Measurements from ENCODE around the gene THG1L. TPM values are rescaled to one million over a fixed set of nuclear protein-coding genes. Genes with fewer than 3 reads are reported as not detected.

The THG1L gene
- total RNA-seq: 10.5 TPM

DNA sequence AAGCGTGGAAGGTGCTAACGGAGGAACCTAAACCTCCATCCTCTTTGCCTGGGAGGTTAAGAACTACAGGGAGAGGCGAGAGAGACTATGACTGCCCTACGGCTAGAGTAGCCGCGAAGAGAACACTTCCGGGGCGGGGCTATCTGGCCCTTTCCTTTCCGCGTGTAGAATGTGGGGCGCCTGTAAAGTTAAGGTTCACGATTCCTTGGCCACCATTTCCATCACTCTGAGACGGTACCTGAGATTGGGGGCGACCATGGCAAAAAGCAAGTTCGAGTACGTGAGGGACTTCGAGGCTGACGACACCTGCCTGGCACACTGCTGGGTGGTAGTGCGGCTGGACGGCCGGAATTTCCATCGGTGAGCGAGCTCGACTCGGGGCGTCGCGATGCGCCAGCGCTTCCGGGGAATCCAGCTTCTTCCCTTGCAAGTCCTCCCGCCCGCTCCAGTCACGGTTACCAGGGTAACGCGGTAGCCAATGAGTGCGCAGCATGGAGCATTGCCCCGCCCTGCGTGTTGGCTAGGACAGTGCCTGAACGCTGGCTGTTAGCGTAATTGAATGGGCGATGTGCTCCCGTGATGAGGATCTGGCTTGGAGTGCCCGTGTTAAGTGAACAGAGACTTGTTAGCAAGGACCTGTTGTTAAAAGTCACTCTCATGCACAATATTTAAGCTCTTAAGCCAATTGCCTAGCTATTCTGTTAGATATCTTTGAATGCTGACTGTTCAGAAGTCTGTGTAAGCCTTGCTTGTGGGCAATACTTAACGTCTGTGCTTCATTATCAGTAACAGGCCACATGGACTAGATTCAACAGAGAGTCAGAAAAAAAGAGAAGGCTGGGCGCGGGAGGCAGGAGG lies at the start of gene THG1L:
TSS of gene THG1L (plus strand) at position 149 of the 858 bp plus-strand sequence. CDS start at position 170, 21 bp downstream.

DNA sequence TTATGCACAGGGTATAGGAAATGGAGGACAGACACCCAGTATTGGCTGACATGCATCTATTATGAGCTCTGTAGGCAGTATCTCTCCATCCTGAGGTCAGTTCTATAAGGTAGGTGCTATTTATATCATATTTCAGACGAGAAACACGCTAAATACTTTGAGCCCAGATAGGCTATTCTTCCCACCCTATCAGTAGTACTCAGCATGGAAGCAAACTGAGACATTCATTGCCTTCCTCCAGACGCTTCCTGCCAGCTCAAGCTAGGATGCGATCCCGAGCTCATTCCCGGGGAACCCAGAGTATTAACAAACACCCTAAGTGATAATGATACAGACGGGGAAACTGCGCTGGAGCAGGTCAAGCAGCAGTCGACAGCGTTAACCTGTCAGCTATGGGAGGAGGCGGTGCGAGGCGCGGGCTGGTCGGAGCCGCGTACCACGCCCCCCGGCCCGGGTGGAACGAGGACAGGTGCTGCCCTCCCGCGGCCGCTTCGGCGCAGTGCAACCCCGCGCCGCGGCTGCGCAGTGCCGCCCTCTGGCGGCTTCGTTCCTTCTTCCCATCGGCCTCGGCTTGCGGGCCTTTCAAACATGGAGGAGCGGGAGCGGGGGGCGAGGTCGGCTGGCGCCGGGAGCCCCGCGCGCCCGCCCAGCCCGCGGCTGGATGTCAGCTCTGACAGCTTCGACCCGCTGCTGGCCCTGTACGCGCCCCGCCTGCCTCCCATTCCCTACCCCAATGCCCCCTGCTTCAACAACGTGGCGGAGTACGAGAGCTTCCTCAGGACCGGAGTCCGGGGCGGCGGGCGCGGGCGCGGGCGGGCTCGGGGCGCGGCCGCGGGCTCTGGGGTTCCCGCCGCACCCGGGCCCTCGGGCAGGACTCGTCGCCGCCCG lies 12.2 kb downstream of the THG1L start, which contains the start of gene LSM11:
TSS of gene LSM11 (plus strand) at position 550 of the 888 bp plus-strand sequence. CDS start at position 589, 39 bp downstream.

Small RNA genes within 50 kb of the gene (small RNA-seq; reads per million reads assigned to genes)
- not detected for gene AC026407.1 (ENCODE audit: low replicate concordance)

Other genes starting within 250 kb of the THG1L start
- 10.9 TPM for gene ADAM19, start 155.6 kb upstream of the THG1L start, total RNA-seq
- gene SOX30, start 79.0 kb upstream of the THG1L start, total RNA-seq: 0.06 TPM
- gene C5orf52, start 59.9 kb upstream of the THG1L start, total RNA-seq: not detected
- gene LSM11, start 12.3 kb downstream of the THG1L start, total RNA-seq: 6.9 TPM
- 106 TPM for gene CLINT1, start 127.7 kb downstream of the THG1L start, total RNA-seq